ENCODE results near the gene FILIP1L. TPM values are rescaled to one million over a fixed set of nuclear protein-coding genes. Genes with fewer than 3 reads are reported as not detected.

FILIP1L gene
- total RNA-seq, 1 donor from 2014 or later = 41.5 TPM

- no peaks in the 10 kb centered on the region for H3K27me3 ChIP-seq
- intact Hi-C loops (cut with DNase I) = no loop called here
- TF ChIP-seq POLR2A (IDR thresholded peaks at IDR 0.05) = no peak
- TF ChIP-seq CTCF (IDR thresholded peaks at IDR 0.05) = no peak
- TF ChIP-seq POLR2AphosphoS5 (IDR thresholded peaks at IDR 0.05; ENCODE audit: insufficient read depth in 1 of 2, low read depth in 1 of 2) = no peak
Measured at GRCh38 chr3:99909714-99910495, 204.4 kb downstream of the FILIP1L start.

GRCh38 chr3:99907959-99908544 lies 206.2 kb downstream of the FILIP1L start:
- TF ChIP-seq CTCF (IDR thresholded peaks at IDR 0.05) (no peak), POLR2A (IDR thresholded peaks at IDR 0.05) (no peak), POLR2AphosphoS5 (IDR thresholded peaks at IDR 0.05; ENCODE audit: insufficient read depth in 1 of 2, low read depth in 1 of 2) (no peak)
- no peaks in the 10 kb centered on the region for H3K9me3 ChIP-seq
- DNase-seq (ENCODE audit: extremely low spot score in 2 of 2) = no peak
- no peak overlapping the region for H3K4me3 ChIP-seq
- H3K4me1 ChIP-seq = peaks cover 9% of the 10 kb centered on the region
- H3K27me3 ChIP-seq = no peaks in the 10 kb centered on the region
- no peak overlapping the region for H3K27ac ChIP-seq
- intact Hi-C loops (cut with DNase I) = no loop called here
- H3K36me3 ChIP-seq = no peaks in the 10 kb centered on the region

More at GRCh38 chr3:99909714-99910495, 204.4 kb downstream of the FILIP1L start:
- no peaks in the 10 kb centered on the region for H3K36me3 ChIP-seq
- H3K4me3 ChIP-seq = no peak overlapping the region
- no peaks in the 10 kb centered on the region for H3K9me3 ChIP-seq
- DNase-seq (ENCODE audit: extremely low spot score in 2 of 2) = no peak
- H3K4me1 ChIP-seq = no peaks in the 10 kb centered on the region
- no peak overlapping the region for H3K27ac ChIP-seq

DNA sequence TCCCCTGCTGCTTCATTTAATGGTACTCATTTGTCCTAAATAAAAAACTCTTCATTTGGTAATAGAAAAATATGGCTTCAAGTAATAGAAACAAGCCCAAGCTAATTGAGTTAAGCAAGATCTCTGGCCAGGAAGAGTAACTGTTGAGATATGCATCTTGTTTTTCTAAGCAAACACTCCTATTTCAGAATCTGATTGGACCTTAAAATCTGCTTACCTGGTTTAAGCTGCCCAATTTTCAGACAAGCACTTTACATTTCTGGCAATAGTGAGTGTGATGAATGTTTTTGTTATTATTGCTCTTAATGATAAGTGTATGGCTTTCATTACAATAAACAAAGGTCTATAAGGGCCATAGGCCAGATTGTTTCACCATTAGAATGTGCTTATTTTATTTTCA lies 210.4 kb downstream of the FILIP1L start:
- no peak for DNase-seq (ENCODE audit: extremely low spot score in 2 of 2)
- H3K27me3 ChIP-seq = no peaks in the 10 kb centered on the region
- no peak overlapping the region for H3K27ac ChIP-seq
- H3K4me3 ChIP-seq = no peak overlapping the region
- no peak for TF ChIP-seq CTCF (IDR thresholded peaks at IDR 0.05)
- intact Hi-C loops (cut with DNase I) = no loop called here
- peaks cover 27% of the 10 kb centered on the region for H3K4me1 ChIP-seq
- H3K9me3 ChIP-seq = no peaks in the 10 kb centered on the region
- H3K36me3 ChIP-seq = no peaks in the 10 kb centered on the region

DNA sequence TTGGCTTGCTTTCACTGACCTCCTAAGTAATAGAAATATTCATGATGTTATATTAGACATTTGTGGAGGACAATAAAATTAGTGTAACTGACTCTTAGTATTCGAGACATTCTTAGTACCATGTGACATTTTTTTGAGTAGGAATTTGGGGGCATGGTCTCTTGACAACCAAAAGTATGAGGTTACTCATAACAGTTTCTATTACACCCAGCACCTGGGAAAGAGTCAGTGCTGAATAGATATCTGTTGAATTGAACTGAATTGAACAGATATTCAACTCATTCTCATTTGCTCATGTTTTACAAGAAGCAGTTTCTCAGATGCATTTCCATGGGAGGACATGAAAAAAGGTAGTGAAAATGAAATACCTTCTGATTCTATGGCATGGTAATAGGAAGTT lies 212.2 kb downstream of the FILIP1L start:
- no peak for DNase-seq (ENCODE audit: extremely low spot score in 2 of 2)
- intact Hi-C loops (cut with DNase I) = no loop called here
- no peak for TF ChIP-seq POLR2AphosphoS5 (IDR thresholded peaks at IDR 0.05; ENCODE audit: insufficient read depth in 1 of 2, low read depth in 1 of 2)
- TF ChIP-seq CTCF (IDR thresholded peaks at IDR 0.05) = no peak
- TF ChIP-seq POLR2A (IDR thresholded peaks at IDR 0.05) = no peak
- no peaks in the 10 kb centered on the region for H3K27me3 ChIP-seq
- peak overlapping the region; percentile 11 for H3K27ac ChIP-seq
- H3K4me1 ChIP-seq = peaks cover 27% of the 10 kb centered on the region
- H3K4me3 ChIP-seq = no peak overlapping the region
- H3K36me3 ChIP-seq = no peaks in the 10 kb centered on the region
- no peaks in the 10 kb centered on the region for H3K9me3 ChIP-seq

Measured in vagina (tissue), 2 donors.